BJ (cell line): ENCODE data around the gene TAF5L. TPM values are rescaled to one million over a fixed set of nuclear protein-coding genes. Genes with fewer than 3 reads are reported as not detected.
"Not testable (repeated sequence)": the region's sequence is repeated elsewhere in the genome, so short reads cannot be mapped to it uniquely, and the experiment has no call there.

Experiments
- CTCF ChIA-PET: fragments of 350-600 bp; formaldehyde crosslinking; extraction: SDS; loops from one replicate; lab custom pipeline; 2021; ENCODE audit warnings: antibody characterized with exemption, inconsistent platforms; lab: Yijun Ruan, JAX
- POLR2A ChIA-PET: fragments of 300-600 bp; sonication (Branson Sonifier 250); formaldehyde crosslinking; extraction: SDS; loops from one replicate; lab custom pipeline; 2021; ENCODE audit warnings: antibody characterized with exemption; lab: Charles Lee
- DNase-seq: peaks from one replicate; pipeline ENCODE4 v3.0.0-alpha.2; 2011; ENCODE audit warnings: low read depth
- H3K27me3 ChIP-seq: 2 replicates; pipeline ENCODE4 v1.6.0; 2011; ENCODE audit warnings: low read length; ENCODE audit not compliant: control insufficient read depth, insufficient read depth
- H3K36me3 ChIP-seq: 2 replicates; pipeline ENCODE4 v1.5.1; 2011; ENCODE audit warnings: low read length; ENCODE audit not compliant: control insufficient read depth, insufficient read depth
- H3K4me3 ChIP-seq: 2 replicates; pipeline ENCODE4 v1.5.1; 2011; ENCODE audit warnings: low read depth, mild to moderate bottlenecking, control low read depth, low read length
- polyA plus RNA-seq: library from polyadenylated mRNA; depleted of rRNA; stranded (reverse); fragments of >200 nt; gene quantifications from 2 replicates; pipeline ENCODE4 v1.2.3, GENCODE V29; 2011
- TF ChIP-seq, protein P1 (sequence below): IDR thresholded peaks from 2 replicates; pipeline ENCODE4 v1.5.1; 2011; ENCODE audit warnings: low read depth, mild to moderate bottlenecking, control low read depth, inconsistent platforms, low read length, moderate library complexity; ENCODE audit not compliant: insufficient read depth

TAF5L gene
- polyA plus RNA-seq, 1 experiment, result 19.4 TPM

DNA sequence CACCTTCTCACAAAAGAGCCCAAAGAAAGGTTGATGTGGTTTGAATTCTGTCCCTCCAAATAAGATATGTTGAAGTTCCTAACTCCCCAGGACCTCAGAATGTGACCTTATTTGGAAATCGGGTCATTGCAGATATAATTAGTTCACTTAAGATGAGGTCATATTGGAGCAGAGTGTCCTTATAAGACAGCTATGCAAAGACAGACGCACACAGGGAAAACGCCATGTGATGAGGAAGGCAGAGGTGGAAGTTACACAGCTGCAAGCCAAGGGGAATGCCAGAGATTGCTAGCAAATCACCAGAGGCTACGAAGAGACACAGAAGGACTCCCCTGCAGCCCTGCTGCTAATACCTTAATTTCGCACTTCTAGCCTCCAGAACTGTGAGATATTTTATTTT is 62.2 kb downstream of the TAF5L start:
- no peak for DNase-seq
- POLR2A ChIA-PET, result no interaction called here

DNA sequence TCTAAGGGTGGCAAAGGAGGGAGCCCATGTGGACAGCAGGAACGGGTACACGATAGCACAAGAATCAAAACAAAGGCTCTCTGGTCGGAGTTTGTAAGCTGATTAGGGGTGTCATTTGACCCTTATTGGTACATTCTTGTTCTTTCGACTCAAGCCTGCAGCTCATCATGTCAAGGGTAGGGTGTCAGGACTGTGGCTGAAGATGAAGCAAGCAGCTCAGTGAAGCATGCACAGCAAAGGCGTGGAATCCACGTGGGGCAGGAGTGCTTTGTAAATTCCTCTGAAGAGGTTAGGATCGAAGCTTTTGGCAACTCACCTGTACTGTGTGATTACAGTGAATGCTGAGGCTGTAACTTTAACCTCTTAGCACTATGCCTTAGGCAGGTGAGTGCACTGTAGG is 62.7 kb downstream of the TAF5L start:
- TF ChIP-seq, protein P1, sequence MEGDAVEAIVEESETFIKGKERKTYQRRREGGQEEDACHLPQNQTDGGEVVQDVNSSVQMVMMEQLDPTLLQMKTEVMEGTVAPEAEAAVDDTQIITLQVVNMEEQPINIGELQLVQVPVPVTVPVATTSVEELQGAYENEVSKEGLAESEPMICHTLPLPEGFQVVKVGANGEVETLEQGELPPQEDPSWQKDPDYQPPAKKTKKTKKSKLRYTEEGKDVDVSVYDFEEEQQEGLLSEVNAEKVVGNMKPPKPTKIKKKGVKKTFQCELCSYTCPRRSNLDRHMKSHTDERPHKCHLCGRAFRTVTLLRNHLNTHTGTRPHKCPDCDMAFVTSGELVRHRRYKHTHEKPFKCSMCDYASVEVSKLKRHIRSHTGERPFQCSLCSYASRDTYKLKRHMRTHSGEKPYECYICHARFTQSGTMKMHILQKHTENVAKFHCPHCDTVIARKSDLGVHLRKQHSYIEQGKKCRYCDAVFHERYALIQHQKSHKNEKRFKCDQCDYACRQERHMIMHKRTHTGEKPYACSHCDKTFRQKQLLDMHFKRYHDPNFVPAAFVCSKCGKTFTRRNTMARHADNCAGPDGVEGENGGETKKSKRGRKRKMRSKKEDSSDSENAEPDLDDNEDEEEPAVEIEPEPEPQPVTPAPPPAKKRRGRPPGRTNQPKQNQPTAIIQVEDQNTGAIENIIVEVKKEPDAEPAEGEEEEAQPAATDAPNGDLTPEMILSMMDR, result no peak
- ChIA-PET CTCF (interaction anchor here (1.2 kb wide), 1 partner anchor 14 kb away, joined by 3 read pairs; no protein-coding TSS in a partner anchor), POLR2A (no interaction called here)
- no peak for DNase-seq
- Histone ChIP-seq H3K4me3 (no peak overlapping the region), H3K36me3 (no peaks in the 10 kb centered on the region), H3K27me3 (no peaks in the 10 kb centered on the region)

More for the DNA sequence above, 62.2 kb downstream of the TAF5L start:
- TF ChIP-seq, protein P1, result no peak
- H3K4me3 ChIP-seq, result no peak overlapping the region
- CTCF ChIA-PET, result interaction anchor here (1.2 kb wide), 1 partner anchor 13 kb away, joined by 3 read pairs; no protein-coding TSS in a partner anchor
- H3K36me3 ChIP-seq, result no peaks in the 10 kb centered on the region
- H3K27me3 ChIP-seq, result no peaks in the 10 kb centered on the region

DNA sequence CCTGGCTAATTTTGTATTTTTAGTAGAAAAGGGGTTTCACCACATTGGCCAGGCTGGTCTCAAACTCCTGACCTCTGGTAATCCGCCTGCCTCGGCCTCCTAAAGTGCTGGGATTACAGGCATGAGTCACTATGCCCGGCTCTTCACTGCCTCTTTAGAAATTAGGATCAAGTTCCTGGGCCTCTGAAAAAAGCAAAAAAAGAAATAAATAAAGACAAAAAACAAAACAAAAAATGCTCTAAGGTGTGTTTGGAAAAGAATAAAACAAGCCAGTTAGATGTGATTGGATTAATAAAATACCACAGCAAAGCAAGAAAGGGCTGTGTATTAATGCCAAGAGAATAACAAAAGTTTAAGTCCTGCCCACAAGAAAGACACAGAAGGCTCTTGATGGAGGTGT is 63.2 kb downstream of the TAF5L start:
- Histone ChIP-seq H3K27me3 (no peaks in the 10 kb centered on the region), H3K36me3 (no peaks in the 10 kb centered on the region), H3K4me3 (no peak overlapping the region)
- ChIA-PET CTCF (no interaction called here), POLR2A (no interaction called here)
- TF ChIP-seq, protein P1, result no peak
- DNase-seq, result no peak

DNA sequence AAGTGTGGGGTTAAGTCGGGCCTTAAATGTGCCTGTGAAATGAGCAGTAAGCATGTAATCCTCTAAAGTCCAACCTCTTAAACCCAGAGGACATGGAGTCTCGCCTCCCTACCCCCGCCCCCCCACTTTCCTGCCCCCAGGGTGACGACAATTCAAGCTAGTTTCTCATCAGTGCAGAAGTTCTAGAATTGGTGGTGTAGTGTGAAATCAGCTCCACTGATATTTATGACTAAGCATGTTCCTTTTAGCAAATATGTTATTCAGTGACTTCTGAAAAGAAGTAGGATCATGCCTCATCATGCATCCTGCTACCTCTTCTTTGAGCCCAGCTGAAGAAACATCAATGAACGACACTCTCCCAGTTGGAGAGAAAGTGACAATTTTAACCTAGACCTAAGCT is 64.8 kb downstream of the TAF5L start:
- TF ChIP-seq, protein P1, result no peak
- H3K4me3 ChIP-seq, result no peak overlapping the region
- no peak for DNase-seq
- H3K36me3 ChIP-seq, result no peaks in the 10 kb centered on the region
- ChIA-PET CTCF (interaction anchor here (1.3 kb wide), 1 partner anchor 65 kb away, joined by 3 read pairs; the partner anchor contains the start of genes TAF5L and URB2), POLR2A (no interaction called here)
- H3K27me3 ChIP-seq, result no peaks in the 10 kb centered on the region

DNA sequence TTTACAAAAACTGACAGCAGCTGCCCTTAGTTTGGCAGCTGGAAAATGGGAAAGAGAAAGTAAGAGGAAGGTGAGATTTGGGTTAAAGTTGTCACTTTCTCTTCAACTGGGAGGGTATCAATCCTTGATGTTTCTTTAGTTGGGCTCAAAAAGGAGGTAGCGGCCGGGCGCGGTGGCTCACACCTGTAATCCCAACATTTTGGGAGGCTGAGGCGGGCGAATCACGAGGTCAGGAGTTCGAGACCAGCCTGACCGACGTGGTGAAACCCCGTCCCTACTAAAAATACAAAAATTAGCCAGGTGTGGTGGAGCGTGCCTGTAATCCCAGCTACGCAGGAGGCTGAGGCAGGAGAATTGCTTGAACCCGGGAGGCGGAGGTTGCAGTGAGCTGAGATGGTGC is 65.8 kb downstream of the TAF5L start:
- H3K36me3 ChIP-seq, H3K4me3 ChIP-seq, H3K27me3 ChIP-seq, DNase-seq, POLR2A ChIA-PET: not testable (repeated sequence)
- CTCF ChIA-PET, result interaction anchor here (1.6 kb wide), 1 partner anchor 8 kb away, joined by 5 read pairs; no protein-coding TSS in a partner anchor

DNA sequence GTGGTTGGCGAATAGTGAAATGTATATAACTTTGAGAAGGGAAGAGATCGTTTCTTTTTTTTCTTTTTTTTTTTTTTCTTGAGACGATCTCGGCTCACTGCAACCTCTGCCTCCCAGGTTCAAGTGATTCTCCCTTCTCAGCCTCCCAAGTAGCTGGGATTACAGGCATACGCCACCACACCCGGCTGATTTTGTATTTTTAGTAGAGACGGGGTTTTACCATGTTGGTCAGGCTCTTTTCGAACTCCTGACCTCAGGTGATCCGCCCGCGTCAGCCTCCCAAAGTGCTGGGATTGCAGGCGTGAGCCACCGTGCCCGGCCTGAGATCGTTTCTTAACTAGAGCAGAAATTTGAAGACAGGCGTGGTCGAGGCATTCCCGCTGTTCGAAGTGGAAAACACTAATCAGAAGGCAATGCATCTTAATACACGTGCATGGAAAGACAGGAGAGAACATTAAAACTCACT is 66.6 kb downstream of the TAF5L start:
- POLR2A ChIA-PET, H3K27me3 ChIP-seq: not testable (repeated sequence)
- CTCF ChIA-PET, result interaction anchor here (0.6 to 1.9 kb wide), 14 partner anchors 9 to 752 kb away, joined by 3 to 14 read pairs (median 3); partner anchors contain the start of genes TAF5L and URB2

More for the DNA sequence above, 66.6 kb downstream of the TAF5L start:
- DNase-seq, H3K36me3 ChIP-seq: not testable (repeated sequence)
- peak overlapping the region; percentile 53 for H3K4me3 ChIP-seq
